Measurements from ENCODE around the gene VIPR1. TPM values are rescaled to one million over a fixed set of nuclear protein-coding genes. Genes with fewer than 3 reads are reported as not detected.

VIPR1 gene
- total RNA-seq, 1 experiment from 2014 or later, result 3.7 TPM

GRCh38 chr3:42493126-42493797, 9.2 kb upstream of the VIPR1 start:
- H4K20me1 ChIP-seq (ENCODE audit: low read length), result no peaks in the 10 kb centered on the region
- no peak for DNase-seq
- TF ChIP-seq EZH2 (IDR thresholded peaks at IDR 0.05; ENCODE audit: low read length, unreplicated experiment) (no peak), EZH2phosphoT487 (IDR thresholded peaks at IDR 0.05; ENCODE audit: borderline replicate concordance, low read length) (no peak), CTCF (conservative IDR thresholded peaks at IDR 0.05; ENCODE audit: low read depth, low read length) (no peak)
- no peaks in the 10 kb centered on the region for H3F3A ChIP-seq (ENCODE audit: low read length, unreplicated experiment)
- ATAC-seq, result no peak
- POLR2A ChIA-PET (ENCODE audit: unreplicated experiment), result no interaction called here
- no peaks in the 10 kb centered on the region for H3K79me2 ChIP-seq (ENCODE audit: low read length)
- intact Hi-C loops (cut with micrococcal nuclease), result no loop called here
- no peak overlapping the region for H3K4me2 ChIP-seq (ENCODE audit: low read length)
- peaks cover 29% of the 10 kb centered on the region for H3K4me1 ChIP-seq (ENCODE audit: insufficient read depth, low read length)
- no peaks in the 10 kb centered on the region for H3K27me3 ChIP-seq (ENCODE audit: low read length)
- H3K9me3 ChIP-seq (ENCODE audit: low read length), result no peaks in the 10 kb centered on the region
- H3K36me3 ChIP-seq (ENCODE audit: low read depth, low read length), result no peaks in the 10 kb centered on the region
- no peak overlapping the region for H3K27ac ChIP-seq (ENCODE audit: low read length)
- CTCF ChIA-PET, result no interaction called here
- no TSS peak for BruUV-seq (replicated peaks)
- no peak overlapping the region for H2AFZ ChIP-seq (ENCODE audit: low read length)
- H3K9ac ChIP-seq (ENCODE audit: low read length), result no peak overlapping the region
- no peak overlapping the region for H3K4me3 ChIP-seq (ENCODE audit: low read length)
- no peaks in the 10 kb centered on the region for H3K9me2 ChIP-seq (replicated peaks; ENCODE audit: low read length)

GRCh38 chr3:42493798-42494151, 8.7 kb upstream of the VIPR1 start:
- Histone ChIP-seq H3K9ac (ENCODE audit: low read length) (no peak overlapping the region), H4K20me1 (ENCODE audit: low read length) (no peaks in the 10 kb centered on the region), H3K27me3 (ENCODE audit: low read length) (no peaks in the 10 kb centered on the region), H3K79me2 (ENCODE audit: low read length) (no peaks in the 10 kb centered on the region), H2AFZ (ENCODE audit: low read length) (no peak overlapping the region), H3K4me3 (ENCODE audit: low read length) (no peak overlapping the region), H3F3A (ENCODE audit: low read length, unreplicated experiment) (no peaks in the 10 kb centered on the region), H3K4me1 (ENCODE audit: insufficient read depth, low read length) (peaks cover 29% of the 10 kb centered on the region), H3K9me3 (ENCODE audit: low read length) (no peaks in the 10 kb centered on the region), H3K9me2 (replicated peaks; ENCODE audit: low read length) (no peaks in the 10 kb centered on the region), H3K27ac (ENCODE audit: low read length) (no peak overlapping the region), H3K4me2 (ENCODE audit: low read length) (no peak overlapping the region), H3K36me3 (ENCODE audit: low read depth, low read length) (no peaks in the 10 kb centered on the region)
- CTCF ChIA-PET, result no interaction called here
- TF ChIP-seq EZH2 (IDR thresholded peaks at IDR 0.05; ENCODE audit: low read length, unreplicated experiment), result no peak
- no peak for TF ChIP-seq CTCF (conservative IDR thresholded peaks at IDR 0.05; ENCODE audit: low read depth, low read length)
- no peak for TF ChIP-seq EZH2phosphoT487 (IDR thresholded peaks at IDR 0.05; ENCODE audit: borderline replicate concordance, low read length)
- no TSS peak for BruUV-seq (replicated peaks)
- no peak for ATAC-seq
- POLR2A ChIA-PET (ENCODE audit: unreplicated experiment), result no interaction called here
- DNase-seq, result no peak
- intact Hi-C loops (cut with micrococcal nuclease), result no loop called here

DNA sequence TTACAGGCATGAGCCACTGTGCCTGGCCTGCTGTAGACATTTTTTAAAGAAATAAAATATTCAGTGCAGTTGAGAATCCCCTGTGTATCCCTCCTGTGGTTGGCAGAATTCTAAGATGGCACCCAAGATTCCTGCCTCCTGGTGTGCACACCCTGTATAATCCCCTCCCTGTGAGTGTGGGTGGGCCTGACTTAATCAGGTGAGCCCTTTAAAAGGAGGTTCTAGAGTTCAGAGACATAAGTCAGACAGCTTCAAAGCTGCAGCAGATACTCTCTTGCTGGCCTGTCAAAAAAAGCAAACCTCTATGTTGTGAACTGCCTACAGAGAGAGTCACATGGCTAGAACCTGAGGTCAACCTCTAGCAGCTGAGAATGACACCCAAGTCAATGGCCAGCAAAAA, 7.0 kb upstream of the VIPR1 start:
- Histone ChIP-seq H3K27me3 (ENCODE audit: low read length) (no peaks in the 10 kb centered on the region), H2AFZ (ENCODE audit: low read length) (no peak overlapping the region), H3K4me2 (ENCODE audit: low read length) (no peak overlapping the region), H3K27ac (ENCODE audit: low read length) (no peak overlapping the region), H3K9me2 (replicated peaks; ENCODE audit: low read length) (no peaks in the 10 kb centered on the region), H3K9me3 (ENCODE audit: low read length) (no peaks in the 10 kb centered on the region), H4K20me1 (ENCODE audit: low read length) (no peaks in the 10 kb centered on the region), H3K4me1 (ENCODE audit: insufficient read depth, low read length) (peaks cover 16% of the 10 kb centered on the region), H3K36me3 (ENCODE audit: low read depth, low read length) (no peaks in the 10 kb centered on the region), H3K9ac (ENCODE audit: low read length) (no peak overlapping the region), H3K79me2 (ENCODE audit: low read length) (no peaks in the 10 kb centered on the region), H3F3A (ENCODE audit: low read length, unreplicated experiment) (no peaks in the 10 kb centered on the region), H3K4me3 (ENCODE audit: low read length) (no peak overlapping the region)
- no peak for ATAC-seq
- DNase-seq, result no peak
- no TSS peak for BruUV-seq (replicated peaks)
- intact Hi-C loops (cut with micrococcal nuclease), result no loop called here
- ChIA-PET POLR2A (ENCODE audit: unreplicated experiment) (no interaction called here), CTCF (no interaction called here)
- TF ChIP-seq EZH2 (IDR thresholded peaks at IDR 0.05; ENCODE audit: low read length, unreplicated experiment) (no peak), EZH2phosphoT487 (IDR thresholded peaks at IDR 0.05; ENCODE audit: borderline replicate concordance, low read length) (no peak), CTCF (conservative IDR thresholded peaks at IDR 0.05; ENCODE audit: low read depth, low read length) (no peak)
